Neural crest cell (in vitro differentiated cells): ENCODE measurements around the gene ZNF175. TPM values are rescaled to one million over a fixed set of nuclear protein-coding genes. Genes with fewer than 3 reads are reported as not detected.

ENCODE experiments used
- DNase-seq: peaks from one replicate; pipeline ENCODE4 v3.0.0; 2021; ENCODE audit warnings: low read depth, mixed read lengths, low spot score
- H3K27ac Mint-ChIP-seq: one replicate; pipeline ENCODE4 v1.8.0; 2021; ENCODE audit warnings: mild to moderate bottlenecking, mixed read lengths; ENCODE audit not compliant: unreplicated experiment
- H3K27me3 Mint-ChIP-seq: 2 replicates; pipeline ENCODE4 v1.8.0; 2021; ENCODE audit warnings: low read depth, mild to moderate bottlenecking, mixed read lengths
- H3K36me3 Mint-ChIP-seq: 2 replicates; pipeline ENCODE4 v1.8.0; 2021; ENCODE audit warnings: low read depth, mild to moderate bottlenecking, mixed read lengths
- H3K4me1 Mint-ChIP-seq: 2 replicates; pipeline ENCODE4 v1.8.0; 2021; ENCODE audit warnings: mixed read lengths
- H3K4me3 Mint-ChIP-seq: one replicate; pipeline ENCODE4 v1.8.0; 2021; ENCODE audit warnings: mild to moderate bottlenecking, mixed read lengths
- H3K9me3 Mint-ChIP-seq: 2 replicates; pipeline ENCODE4 v1.8.0; 2021; ENCODE audit warnings: mixed read lengths
- total RNA-seq: library from RNA; stranded (reverse); gene quantifications from 2 replicates; pipeline ENCODE4 v1.2.1, GENCODE V29; 2021
- TF ChIP-seq, protein P1 (sequence below): fragments of 200-600 bp; sonication (generic); conservative IDR thresholded peaks from 2 replicates; pipeline ENCODE4 v1.5.0; 2021; ENCODE audit warnings: antibody characterized with exemption, mild to moderate bottlenecking

The ZNF175 gene
- total RNA-seq, 1 donor from 2014 or later: 12.9 TPM

DNA sequence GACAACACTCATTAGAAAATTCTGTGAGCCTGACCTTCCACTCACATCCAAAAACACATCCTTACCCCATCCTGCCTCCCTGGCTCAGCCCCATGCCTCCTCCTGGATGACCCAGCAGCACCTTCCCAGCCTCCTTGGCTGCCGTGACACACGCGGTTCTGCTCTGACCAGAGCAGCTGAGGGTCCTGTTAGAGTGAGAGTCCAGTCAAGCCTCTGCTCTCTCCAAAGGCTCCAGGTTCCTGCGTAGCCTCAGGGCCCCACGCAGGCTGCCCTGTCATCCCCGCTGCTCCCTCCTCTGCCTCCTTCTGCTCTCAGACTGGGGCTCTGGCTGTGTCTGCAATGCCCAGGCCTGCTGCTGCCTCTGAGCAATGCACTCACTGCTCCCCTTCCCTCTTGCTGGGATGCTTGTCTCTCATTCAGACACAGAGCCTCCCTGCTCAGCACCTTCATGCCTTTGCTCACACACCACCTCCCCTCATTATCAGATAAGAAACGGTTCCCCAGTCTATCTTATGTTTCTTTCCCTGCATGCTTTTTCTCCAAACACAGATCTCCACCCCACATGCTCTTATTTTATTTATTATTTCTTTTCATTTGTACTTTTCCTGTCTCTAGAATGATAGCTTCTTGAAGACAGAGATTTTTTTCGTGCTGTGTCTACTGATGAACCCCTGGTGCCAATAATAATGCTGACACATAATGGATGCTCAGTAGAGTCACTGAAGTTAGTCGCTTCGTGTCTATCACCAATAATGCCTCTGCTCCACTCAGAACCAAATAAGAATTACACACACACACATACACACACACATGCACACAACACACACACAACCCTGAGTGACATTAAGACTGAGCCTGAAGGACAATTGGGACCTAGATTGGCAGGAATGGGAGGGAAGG lies 29.4 kb upstream of the ZNF175 start:
- H3K36me3 Mint-ChIP-seq: no peaks in the 10 kb centered on the region
- no peak for DNase-seq
- no peak overlapping the region for H3K27ac Mint-ChIP-seq
- H3K27me3 Mint-ChIP-seq: peaks cover 71% of the 10 kb centered on the region
- H3K4me3 Mint-ChIP-seq: no peak overlapping the region
- TF ChIP-seq, protein P1, sequence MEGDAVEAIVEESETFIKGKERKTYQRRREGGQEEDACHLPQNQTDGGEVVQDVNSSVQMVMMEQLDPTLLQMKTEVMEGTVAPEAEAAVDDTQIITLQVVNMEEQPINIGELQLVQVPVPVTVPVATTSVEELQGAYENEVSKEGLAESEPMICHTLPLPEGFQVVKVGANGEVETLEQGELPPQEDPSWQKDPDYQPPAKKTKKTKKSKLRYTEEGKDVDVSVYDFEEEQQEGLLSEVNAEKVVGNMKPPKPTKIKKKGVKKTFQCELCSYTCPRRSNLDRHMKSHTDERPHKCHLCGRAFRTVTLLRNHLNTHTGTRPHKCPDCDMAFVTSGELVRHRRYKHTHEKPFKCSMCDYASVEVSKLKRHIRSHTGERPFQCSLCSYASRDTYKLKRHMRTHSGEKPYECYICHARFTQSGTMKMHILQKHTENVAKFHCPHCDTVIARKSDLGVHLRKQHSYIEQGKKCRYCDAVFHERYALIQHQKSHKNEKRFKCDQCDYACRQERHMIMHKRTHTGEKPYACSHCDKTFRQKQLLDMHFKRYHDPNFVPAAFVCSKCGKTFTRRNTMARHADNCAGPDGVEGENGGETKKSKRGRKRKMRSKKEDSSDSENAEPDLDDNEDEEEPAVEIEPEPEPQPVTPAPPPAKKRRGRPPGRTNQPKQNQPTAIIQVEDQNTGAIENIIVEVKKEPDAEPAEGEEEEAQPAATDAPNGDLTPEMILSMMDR: no peak
- no peaks in the 10 kb centered on the region for H3K4me1 Mint-ChIP-seq
- H3K9me3 Mint-ChIP-seq: no peaks in the 10 kb centered on the region

DNA sequence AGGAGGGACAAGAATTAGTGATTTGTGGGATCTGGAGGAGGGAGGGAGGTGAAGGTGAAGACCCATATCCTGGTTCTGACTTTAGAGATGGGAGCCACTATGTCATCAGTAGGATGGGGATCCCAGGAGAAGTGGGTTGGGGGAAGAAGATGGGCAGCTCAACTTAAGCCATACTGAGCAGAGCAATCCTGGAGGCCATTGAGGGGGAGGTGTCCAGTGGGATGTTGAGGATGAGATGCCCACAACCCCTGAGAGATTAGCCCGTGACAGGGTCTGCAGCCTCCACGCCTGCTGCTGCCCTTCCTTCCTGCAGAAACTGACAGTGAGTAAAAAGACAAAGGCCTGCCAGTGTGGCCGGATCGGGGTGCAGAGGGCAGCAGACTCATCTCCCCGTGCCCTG lies 28.4 kb upstream of the ZNF175 start:
- no peaks in the 10 kb centered on the region for H3K9me3 Mint-ChIP-seq
- H3K27ac Mint-ChIP-seq: no peak overlapping the region
- DNase-seq: no peak

DNA sequence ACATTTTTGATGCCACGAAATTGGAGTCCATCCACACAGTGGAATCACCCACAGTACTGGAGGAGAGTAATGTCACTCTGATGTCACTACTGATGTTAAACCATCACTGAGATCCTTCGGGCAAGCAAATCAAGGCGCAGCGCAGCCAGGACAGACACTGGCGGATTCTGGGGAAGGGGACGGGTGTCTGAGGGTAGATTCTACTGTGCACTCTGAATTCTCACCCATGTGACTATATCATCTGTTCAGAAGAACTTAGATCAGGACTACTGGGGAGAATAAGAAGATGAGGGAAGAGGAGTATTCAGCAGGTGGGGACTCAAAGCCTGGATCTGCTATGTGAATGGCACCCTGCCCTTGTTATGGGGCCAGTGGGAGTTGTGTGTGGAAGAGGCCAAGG lies 27.0 kb upstream of the ZNF175 start:
- no peaks in the 10 kb centered on the region for H3K9me3 Mint-ChIP-seq
- H3K27me3 Mint-ChIP-seq: peaks cover 65% of the 10 kb centered on the region
- no peak overlapping the region for H3K4me3 Mint-ChIP-seq
- no peaks in the 10 kb centered on the region for H3K36me3 Mint-ChIP-seq
- TF ChIP-seq, protein P1: no peak
- H3K4me1 Mint-ChIP-seq: no peaks in the 10 kb centered on the region
- no peak overlapping the region for H3K27ac Mint-ChIP-seq
- DNase-seq: no peak

More for the DNA sequence above, 28.4 kb upstream of the ZNF175 start:
- no peaks in the 10 kb centered on the region for H3K4me1 Mint-ChIP-seq
- TF ChIP-seq, protein P1: no peak
- no peaks in the 10 kb centered on the region for H3K36me3 Mint-ChIP-seq
- no peak overlapping the region for H3K4me3 Mint-ChIP-seq
- peaks cover 67% of the 10 kb centered on the region for H3K27me3 Mint-ChIP-seq

DNA sequence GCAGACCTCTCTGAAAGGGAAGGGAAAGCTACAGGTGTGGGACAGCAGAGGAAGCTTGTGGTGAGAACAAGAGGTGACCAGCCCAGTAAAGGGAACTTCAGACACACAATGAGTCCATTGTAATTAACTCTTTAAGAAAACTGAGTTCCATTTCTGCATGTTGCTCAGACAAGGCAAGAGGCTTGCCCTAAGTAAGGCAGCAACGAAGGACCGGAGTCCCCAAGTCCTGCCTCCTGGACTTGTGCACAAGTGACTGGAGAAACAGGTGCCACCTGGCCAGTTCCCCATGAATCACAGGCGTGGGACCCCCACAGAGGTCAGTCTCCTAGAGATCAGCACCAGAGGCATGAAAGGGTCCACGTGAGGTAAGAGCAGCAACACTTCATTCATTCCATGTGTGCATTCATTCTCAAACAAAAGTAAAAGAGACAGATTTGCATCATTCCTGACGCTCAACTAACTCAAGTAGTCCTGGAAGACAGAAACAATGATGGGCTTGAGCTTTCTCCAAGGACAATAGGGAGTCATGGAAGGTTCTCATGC lies 24.9 kb upstream of the ZNF175 start:
- Mint-ChIP-seq H3K27me3 (peaks cover 65% of the 10 kb centered on the region), H3K36me3 (no peaks in the 10 kb centered on the region), H3K9me3 (no peaks in the 10 kb centered on the region), H3K4me3 (no peak overlapping the region), H3K4me1 (no peaks in the 10 kb centered on the region), H3K27ac (no peak overlapping the region)
- DNase-seq: no peak
- TF ChIP-seq, protein P1: no peak

DNA sequence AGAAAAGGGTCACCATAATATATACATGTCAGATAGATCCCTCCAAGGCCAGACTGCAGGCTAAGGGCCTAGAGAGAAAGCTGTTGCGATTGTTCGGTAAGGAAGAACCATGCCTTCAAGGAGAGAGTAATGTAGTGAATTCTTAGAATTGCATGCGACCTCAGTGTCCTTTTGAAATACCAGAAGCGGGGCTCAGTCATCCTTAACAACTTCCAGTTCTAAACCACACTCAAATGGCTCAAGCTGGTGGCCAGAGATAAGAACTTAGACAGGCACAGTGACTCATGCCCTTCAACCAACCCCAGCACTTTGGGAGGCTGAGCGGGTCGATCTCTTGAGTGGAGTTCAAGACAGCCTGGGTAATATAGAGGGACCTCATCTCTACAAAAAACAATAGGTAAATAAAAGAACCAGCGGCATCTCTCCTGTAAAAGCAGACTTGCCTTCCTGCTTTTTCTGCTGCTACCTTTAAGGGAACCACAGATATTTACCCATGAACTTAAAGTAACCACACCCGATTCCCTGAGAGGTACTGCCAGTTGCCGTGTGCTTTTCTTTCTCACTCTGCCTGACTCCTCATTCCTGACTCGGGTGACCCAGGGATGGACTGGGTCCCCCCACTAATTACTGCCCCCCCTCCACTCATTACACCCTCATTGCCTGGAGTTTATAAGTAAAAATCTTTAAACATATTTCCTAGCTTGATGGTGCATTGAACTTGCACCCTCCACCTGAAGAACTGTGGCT lies 24.3 kb upstream of the ZNF175 start:
- Mint-ChIP-seq H3K27me3 (peaks cover 65% of the 10 kb centered on the region), H3K4me3 (no peak overlapping the region), H3K9me3 (no peaks in the 10 kb centered on the region), H3K27ac (no peak overlapping the region), H3K4me1 (no peaks in the 10 kb centered on the region), H3K36me3 (no peaks in the 10 kb centered on the region)
- DNase-seq: no peak
- TF ChIP-seq, protein P1: no peak
